Sciatic nerve (tissue), 2 donors: ENCODE measurements around the gene SRRM5. TPM values are rescaled to one million over a fixed set of nuclear protein-coding genes. Genes with fewer than 3 reads are reported as not detected.

Experiments
- ATAC-seq: fragments of 200-7000 bp; cut with Tn5 transposase; one replicate; pipeline ENCODE4 v1.9.1; 2020; ENCODE audit warnings: mild to moderate bottlenecking, moderate library complexity
- DNase-seq: peaks from one replicate; pipeline ENCODE4 v3.0.0-alpha.2; 2020; ENCODE audit warnings: low spot score
- intact Hi-C: fragments of 100-400 bp; cut with DNase I; formaldehyde crosslinking; loops from one replicate; pipeline ENCODE4 v1.14.2; 2022
- total RNA-seq: library from RNA; stranded (reverse); fragmentation: NEBNext Ultra II Directional; extraction: Animal tissue kit (Norgen Biotek cat#: 25700); gene quantifications from one replicate; pipeline ENCODE4 v1.2.1, GENCODE V29; 2021
- donor health status: DM: no; HTN: no; CAD: no.
- donor health status: DM: no; HTN: no; CAD: no.

Gene SRRM5, protein sequence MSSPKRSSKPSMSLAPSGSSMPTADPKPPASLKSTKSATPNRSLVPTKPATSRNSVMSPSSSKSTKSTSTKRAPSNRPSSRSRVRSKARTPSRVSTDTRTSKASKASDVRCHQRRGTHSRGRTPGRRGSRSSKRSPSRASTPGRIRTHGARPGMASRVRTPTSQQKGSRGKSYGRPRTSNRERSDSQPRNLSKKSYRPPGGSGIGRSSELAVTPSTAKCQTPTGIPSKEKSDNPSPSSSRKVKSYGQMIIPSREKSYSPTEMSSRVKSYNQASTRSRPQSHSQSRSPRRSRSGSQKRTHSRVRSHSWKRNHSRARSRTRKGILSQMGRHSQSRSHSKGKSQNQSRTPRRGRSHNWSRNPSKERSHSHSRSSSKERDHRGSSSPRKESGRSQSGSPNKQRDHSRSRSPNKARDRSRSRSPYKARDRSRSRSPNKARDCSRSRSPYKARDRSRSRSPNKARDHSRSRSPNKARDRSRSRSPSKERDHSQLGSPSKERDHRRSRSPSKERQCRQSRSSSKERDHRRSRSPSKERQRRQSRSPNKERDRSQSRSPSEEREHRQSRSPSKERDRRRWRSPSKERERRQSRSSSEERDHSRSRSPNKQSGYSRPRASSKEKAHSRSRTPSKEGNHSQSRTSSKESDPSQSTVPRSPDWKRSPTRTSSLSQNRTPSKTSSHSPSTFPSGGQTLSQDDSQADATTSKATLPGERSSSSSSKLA
- total RNA-seq, result 0.58 TPM

DNA sequence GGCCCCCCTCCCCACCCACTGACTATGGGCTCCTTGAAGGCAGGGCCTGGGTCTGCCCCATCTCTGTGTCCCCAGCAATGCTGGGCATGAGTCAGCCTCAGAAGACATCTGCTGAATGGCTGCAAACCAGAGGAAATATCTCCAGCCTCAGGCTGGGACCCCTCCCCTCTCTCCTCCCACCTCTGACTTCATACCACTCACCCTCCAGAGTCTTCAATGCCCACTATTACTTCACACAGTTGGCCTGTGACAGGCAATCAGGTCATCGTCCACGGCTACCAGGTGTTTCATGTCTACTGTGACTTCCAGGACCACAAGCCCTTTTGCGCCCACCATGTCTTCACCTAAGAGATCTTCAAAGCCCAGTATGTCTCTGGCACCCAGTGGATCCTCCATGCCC, at the start of gene SRRM5:
Gene SRRM5 (plus strand): TSS at position 301 of the 400 bp plus-strand sequence. CDS start 34 bp downstream, at position 335.
- intact Hi-C loops, result no loop called here
- ATAC-seq, result no peak
- DNase-seq, result no peak

DNA sequence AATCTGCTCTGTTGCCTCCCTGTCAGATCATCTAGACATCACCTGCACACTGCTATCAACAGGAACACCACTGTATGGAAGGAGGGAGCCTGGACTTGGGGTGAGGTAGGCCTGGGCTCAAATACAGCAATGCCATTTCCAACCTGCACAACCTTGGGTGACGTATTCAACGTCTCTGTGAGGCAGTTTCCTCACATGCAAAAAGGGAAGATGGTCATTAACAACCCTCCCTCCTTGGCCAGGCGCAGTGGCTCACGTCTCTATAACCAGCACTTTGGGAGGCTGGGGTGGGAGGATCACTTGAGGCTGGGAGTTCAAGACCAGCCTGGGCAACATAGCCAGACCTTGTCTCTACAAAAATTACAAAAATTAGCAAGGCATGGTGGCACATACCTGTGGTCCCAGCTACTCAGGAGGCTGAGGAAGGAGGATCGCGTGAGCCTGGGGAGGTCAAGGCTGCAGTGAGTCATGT, 49.6 kb upstream of the SRRM5 start:
- intact Hi-C loops, result no loop called here
- no peak for DNase-seq
- no peak for ATAC-seq

DNA sequence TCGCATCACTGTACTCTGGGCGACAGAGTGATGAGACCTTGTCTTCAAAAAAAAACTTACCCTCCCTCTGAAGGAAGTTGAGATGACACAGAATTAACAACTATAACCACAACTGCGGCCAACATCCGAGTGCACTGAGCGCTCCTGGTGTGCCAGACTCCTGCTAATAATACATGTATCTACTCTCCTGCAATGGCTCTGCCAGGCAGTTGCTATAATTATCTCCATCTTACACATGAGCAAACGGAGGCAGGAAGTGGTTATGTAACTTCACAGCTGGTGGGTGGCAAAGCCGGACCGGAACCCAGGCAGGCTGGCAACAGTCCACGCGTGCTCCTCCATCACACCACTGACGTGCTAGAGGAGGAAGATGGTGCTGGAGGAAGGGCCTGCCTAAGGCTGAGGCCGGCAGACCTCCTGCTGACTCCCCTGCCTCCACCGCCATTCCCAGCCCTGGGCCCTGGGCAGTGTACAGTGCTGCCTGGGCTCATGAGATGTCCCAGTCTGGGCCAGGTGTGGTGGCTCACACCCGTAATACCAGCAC, 49.1 kb upstream of the SRRM5 start:
- peak; percentile 88 for ATAC-seq
- peak; percentile 83 for DNase-seq
- intact Hi-C loops, result no loop called here

DNA sequence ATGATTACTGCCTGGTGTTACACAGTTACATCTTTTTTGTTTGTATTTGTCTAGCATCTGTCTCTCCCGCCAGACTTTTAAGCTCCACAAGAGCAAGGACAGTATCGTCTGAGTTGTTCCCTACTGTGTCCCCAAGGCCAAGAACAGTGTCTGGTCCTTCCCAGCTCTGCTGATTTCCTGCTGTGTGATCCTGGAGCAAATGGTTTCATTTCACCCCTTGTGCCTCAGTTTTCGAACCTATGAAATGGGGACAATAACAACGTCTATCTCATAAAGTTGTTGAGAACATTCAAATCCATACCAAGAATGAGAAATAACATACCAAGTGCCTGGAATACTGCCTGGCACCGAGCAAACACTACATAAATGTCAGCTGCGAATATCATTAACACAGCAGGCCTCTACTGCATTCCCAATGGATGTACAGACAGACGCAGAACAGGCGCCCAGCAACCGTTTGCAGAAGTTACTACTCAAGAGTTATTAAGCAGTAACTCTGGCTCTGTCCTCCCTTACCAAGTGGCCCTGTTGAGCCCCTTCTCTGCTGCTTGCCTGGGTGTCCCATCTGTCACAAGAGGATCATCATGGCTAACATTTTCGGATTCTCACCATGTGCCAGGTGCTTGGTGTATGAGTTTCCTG, 48.0 kb upstream of the SRRM5 start:
- ATAC-seq (no peak), DNase-seq (no peak)
- intact Hi-C loops, result no loop called here

DNA sequence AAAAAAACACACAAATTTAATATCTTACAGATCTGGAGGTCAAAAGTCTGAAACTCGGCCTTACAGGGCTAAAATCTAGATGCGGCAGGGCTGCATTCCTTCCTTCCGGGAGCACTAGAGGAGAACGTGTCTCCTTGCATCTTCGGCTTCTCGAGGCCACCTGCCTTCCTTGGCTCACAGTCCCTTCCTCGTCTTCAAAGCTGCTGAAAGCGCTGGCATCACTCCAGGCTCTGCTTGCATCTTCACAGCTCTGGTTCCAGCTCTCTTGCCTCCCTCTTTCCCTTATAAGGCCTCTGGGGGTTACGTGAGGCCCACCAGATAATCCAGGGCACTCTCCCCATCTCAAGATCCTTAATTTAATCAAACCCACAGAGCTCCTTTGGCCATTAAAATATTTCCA, 47.1 kb upstream of the SRRM5 start:
- intact Hi-C loops, result no loop called here
- DNase-seq, result no peak
- no peak for ATAC-seq

DNA sequence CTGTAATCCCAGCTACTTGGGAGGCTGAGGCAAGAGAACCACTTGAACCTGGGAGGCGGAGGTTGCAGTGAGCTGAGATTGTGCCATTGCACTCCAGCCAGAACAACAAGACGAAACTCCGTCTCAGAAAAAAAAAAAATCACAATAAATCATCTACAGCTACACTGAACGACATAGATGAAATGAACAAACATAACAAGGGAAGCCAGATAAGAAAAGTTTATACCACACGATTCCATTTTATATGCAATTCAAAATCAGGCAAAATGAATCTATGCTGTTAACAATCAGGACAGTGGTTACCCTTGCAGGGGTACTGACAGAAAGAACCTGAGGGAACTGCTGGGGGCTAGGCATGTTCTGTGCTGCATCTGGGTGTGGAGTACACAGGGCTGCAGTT, 42.2 kb upstream of the SRRM5 start:
- intact Hi-C loops, result no loop called here
- ATAC-seq, result no peak

GRCh38 chr19:43570174-43570791, 41.6 kb upstream of the SRRM5 start:
- no peak for ATAC-seq
- intact Hi-C loops, result no loop called here
- no peak for DNase-seq

More for the DNA sequence above, 42.2 kb upstream of the SRRM5 start:
- DNase-seq, result no peak

DNA sequence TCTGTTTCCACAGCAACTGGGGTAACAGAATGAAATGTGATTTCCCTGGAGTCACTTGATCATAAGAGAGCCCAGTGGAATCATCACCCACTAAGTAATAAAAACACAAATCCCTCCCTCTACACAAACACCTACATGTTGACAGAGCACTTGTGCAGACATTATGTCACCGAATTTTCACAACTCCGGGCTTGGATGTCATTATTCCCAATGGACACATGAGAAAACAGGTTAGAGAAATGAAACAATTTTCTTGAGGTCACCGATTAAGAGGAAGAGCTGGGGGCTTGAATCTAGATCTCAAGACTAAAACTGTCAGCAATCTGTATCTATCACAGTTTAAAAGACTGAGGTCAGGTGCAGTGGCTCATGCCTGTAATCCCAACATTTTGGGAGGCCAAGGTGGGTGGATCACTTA, 39.7 kb upstream of the SRRM5 start:
- ATAC-seq (no peak), DNase-seq (no peak)
- intact Hi-C loops, result no loop called here

DNA sequence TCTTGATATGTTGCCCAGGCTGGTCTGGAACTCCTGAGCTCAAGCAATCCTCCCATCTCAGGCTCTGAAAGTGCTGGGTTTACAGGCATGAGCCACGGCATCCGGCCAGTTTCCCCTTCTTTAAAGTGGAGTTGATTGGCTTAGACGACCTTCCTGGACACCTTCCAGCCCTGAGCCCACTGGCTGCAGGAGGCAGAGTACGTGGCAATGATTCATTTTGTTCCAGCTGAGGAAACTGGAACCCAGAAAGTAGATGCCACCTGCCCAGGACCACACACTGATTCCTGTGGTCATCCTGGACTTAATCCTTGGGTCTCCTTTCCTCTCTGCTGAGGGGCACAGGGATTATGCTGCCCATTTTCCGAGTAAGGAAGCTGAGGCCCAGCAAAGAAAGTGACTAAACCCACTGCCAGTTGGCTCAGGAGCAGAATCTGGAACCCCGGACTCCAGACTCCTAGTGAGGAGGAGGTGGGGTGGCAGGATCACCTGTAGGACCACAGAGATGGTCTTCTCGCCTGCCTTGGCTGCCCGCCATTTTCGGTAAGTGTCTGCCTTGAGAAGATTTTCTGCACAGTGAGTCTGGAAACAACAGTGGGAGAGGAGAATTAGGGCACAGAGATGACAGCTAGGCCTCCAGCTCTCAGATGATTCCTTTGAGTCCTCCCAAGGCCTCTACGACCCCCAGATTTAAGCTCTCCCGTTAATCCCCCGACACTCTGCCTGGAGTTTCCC, 37.3 kb upstream of the SRRM5 start:
- intact Hi-C loops, result no loop called here

DNA sequence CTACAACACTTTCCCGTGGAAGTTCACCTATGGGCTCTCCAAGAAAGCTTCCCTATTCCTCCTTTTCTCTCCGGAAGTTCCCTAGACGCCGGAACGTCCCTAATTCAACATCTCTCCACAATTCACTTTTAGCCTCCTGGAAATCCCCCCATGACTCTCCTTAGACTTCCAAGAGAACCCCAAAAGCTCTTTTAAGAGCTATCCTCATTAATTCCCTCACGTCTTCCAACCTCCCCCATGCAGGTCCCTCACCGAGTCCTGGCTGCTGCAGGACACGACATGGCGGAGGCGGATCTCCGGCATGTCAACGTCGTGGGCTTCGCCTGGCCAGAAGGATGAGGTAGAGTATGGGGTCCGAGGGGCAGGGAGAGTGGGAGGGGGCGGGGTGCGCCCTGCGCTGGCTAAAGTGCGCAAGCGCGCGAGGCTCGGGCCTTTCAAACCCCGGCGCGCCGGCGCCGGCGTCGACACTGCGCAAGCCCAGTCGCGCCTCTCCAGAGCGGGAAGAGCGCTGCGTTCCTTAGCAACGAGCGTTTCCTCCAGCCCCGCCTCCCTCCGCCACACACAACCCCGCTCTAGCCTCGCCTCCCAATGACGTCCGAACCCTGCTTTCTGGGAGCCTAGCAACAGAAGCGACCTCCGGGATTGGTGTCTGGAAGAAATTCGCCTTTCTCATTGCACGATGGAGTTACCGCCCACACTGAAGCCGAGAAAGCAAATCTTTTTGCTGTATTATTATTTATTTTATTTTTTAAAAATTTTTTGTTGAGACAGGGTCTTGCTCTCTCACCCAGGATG, 36.5 kb upstream of the SRRM5 start, which contains the start of the genes PINLYP and XRCC1:
Gene PINLYP (plus strand): TSS at position 646 of the 795 bp plus-strand sequence. CDS start 1,391 bp downstream, outside the sequence.
Gene XRCC1 (minus strand): TSS at position 372 of the 795 bp plus-strand sequence. CDS start 69 bp downstream, at position 303.
- ATAC-seq, result peak; percentile 99
- intact Hi-C loops, result no loop called here
- DNase-seq, result peak; percentile 98

More for the DNA sequence above, 37.3 kb upstream of the SRRM5 start:
- DNase-seq, result no peak
- no peak for ATAC-seq

DNA sequence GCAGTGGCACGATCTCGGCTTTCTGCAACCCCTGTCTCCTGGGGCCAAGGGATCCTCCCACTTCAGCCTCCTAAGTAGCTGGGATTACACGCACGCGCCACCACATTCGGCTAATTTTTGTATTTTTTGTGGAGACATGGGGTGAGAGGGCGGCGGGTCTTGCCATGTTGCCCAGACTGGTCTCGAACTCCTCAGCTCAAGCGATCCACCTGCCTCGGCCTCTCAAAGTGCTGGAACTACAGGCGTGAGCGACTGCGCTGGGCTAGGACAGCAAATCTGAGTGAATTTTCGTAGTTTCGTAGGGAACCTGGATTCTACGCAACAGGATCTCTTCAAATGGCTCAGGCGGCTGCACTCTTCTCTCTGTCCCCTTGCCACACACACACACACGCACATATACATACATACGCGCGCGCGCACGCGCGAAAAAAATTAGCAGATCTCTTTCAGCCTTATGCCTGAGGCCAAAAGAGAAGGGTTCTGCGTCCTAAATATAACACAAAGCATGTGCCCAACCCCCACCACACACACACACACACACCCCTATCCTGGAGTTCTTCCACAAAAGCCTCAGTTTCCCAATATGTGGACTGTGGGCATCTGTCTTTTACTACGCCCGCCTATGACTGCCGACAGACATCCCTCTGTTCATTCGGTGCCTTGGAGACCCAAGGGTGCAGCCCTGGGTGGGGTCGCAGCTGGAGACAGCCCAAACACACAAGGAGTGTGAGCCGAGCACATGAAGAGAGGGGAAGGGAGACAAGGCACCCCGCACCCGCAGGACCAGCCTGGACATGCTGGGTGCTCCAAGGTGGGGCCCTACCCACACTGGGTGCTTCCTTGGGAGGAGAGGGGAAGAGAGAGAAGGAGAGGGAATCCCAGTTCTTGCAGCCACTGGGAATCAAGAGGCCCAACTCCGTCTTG, 35.7 kb upstream of the SRRM5 start:
- DNase-seq, result no peak
- no peak for ATAC-seq
- intact Hi-C loops, result no loop called here

GRCh38 chr19:43578787-43579186, 33.1 kb upstream of the SRRM5 start:
- no peak for DNase-seq
- intact Hi-C loops, result no loop called here
- no peak for ATAC-seq

DNA sequence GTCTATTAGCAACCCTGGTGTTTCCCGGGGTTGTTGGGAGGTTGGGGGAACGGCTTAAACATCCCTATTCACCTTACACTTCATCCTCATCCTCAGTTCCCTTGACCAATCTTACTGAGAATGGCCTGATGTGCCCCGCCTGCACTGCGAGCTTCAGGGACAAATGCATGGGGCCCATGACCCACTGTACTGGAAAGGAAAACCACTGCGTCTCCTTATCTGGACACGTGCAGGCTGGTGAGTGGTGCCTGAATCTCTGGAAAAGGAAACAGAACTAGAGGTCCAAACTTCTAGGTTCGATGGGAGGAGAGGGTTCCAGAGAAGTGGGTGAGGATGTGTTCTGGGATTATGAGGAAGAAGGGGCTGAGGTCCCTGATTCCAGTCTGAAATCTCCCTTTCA, 30.4 kb upstream of the SRRM5 start:
- DNase-seq (no peak), ATAC-seq (no peak)
- intact Hi-C loops, result no loop called here

GRCh38 chr19:43582495-43582894, 29.4 kb upstream of the SRRM5 start:
- intact Hi-C loops, result no loop called here
- ATAC-seq (no peak), DNase-seq (no peak)

GRCh38 chr19:43584484-43584883, 27.4 kb upstream of the SRRM5 start:
- DNase-seq (no peak), ATAC-seq (no peak)
- intact Hi-C loops, result no loop called here

DNA sequence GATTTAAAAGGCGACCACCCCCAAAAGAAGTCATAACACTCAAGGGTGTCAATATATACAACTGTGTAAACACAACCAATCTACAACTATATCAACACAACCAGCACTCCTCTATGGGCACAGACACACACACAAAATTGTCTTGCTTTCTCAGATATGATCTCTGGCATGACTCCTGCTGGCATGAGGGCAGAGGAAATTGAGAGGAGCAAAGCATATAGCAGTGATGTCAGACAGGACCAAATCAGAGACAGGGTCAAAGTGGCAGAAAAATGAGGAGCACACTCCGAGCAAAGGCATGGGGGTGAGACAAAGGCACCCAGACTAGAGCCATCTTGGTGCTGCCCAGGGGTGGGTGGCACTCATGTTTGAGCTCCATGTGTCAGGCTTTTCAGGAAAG, 25.5 kb upstream of the SRRM5 start:
- ATAC-seq (no peak), DNase-seq (no peak)
- intact Hi-C loops, result no loop called here
